Smooth muscle cell (in vitro differentiated cells): ENCODE results near the gene OOEP. TPM values are rescaled to one million over a fixed set of nuclear protein-coding genes. Genes with fewer than 3 reads are reported as not detected.

ENCODE experiments used
- DNase-seq: peaks from one replicate; lab custom pipeline; 2025; ENCODE audit not compliant: unreplicated experiment; lab: John Stamatoyannopoulos, UW
- H2AFZ ChIP-seq: fragments of 200-600 bp; sonication (generic); 2 replicates; pipeline ENCODE4 v1.6.0; 2016; ENCODE audit warnings: antibody characterized with exemption, low read depth, mild to moderate bottlenecking
- H3F3A ChIP-seq: fragments of 200-600 bp; sonication (generic); 2 replicates; pipeline ENCODE4 v1.6.0; 2017; ENCODE audit warnings: antibody characterized with exemption, low read depth
- H3K27ac ChIP-seq: fragments of 200-600 bp; sonication (generic); 2 replicates; pipeline ENCODE4 v1.5.1; 2016; ENCODE audit warnings: low read depth, mild to moderate bottlenecking
- H3K27me3 ChIP-seq: fragments of 200-600 bp; sonication (generic); 2 replicates; pipeline ENCODE4 v1.6.1; 2016; ENCODE audit warnings: low read depth, mild to moderate bottlenecking
- H3K36me3 ChIP-seq: fragments of 200-600 bp; sonication (generic); 2 replicates; pipeline ENCODE4 v1.5.1; 2016; ENCODE audit warnings: low read depth
- H3K4me1 ChIP-seq: fragments of 200-600 bp; sonication (generic); 2 replicates; pipeline ENCODE4 v1.5.1; 2016; ENCODE audit warnings: low read depth
- H3K4me2 ChIP-seq: fragments of 200-600 bp; sonication (generic); 2 replicates; pipeline ENCODE4 v1.6.0; 2016; ENCODE audit warnings: mild to moderate bottlenecking
- H3K4me3 ChIP-seq: fragments of 200-600 bp; sonication (generic); 2 replicates; pipeline ENCODE4 v1.5.1; 2016; ENCODE audit warnings: mild to moderate bottlenecking
- H3K79me2 ChIP-seq: fragments of 200-600 bp; sonication (generic); 2 replicates; pipeline ENCODE4 v1.6.0; 2016; ENCODE audit warnings: low read depth, mild to moderate bottlenecking
- H3K9ac ChIP-seq: fragments of 200-600 bp; sonication (generic); 2 replicates; pipeline ENCODE4 v1.6.0; 2016; ENCODE audit warnings: low read depth
- H3K9me3 ChIP-seq: fragments of 200-600 bp; sonication (generic); replicated peaks from 2 replicates; pipeline ENCODE4 v1.5.1; 2016; ENCODE audit warnings: low read depth
- H4K20me1 ChIP-seq: fragments of 200-600 bp; sonication (generic); 2 replicates; pipeline ENCODE4 v1.6.0; 2016; ENCODE audit warnings: low read depth
- WGBS: methylation state at CpG from one replicate; pipeline ENCODE4 v1.1.7; 2016; ENCODE audit warnings: low lambda C conversion rate; 5-methylcytosine and 5-hydroxymethylcytosine counted together
- polyA plus RNA-seq: library from polyadenylated mRNA; unstranded; fragments of >200 nt; fragmentation: Nextera tagmentation; extraction: Ambion mirVana; gene quantifications from 2 replicates; pipeline ENCODE4 v1.2.1, GENCODE V29; 2016
- total RNA-seq: library from RNA; depleted of rRNA; stranded (reverse); fragments of >200 nt; gene quantifications from 2 replicates; pipeline ENCODE4 v1.2.3, GENCODE V29; 2014
- TF ChIP-seq, protein P1 (sequence below): fragments of 200-600 bp; sonication (generic); IDR thresholded peaks from 2 replicates; pipeline ENCODE4 v1.5.1; 2017; ENCODE audit warnings: borderline replicate concordance, mild to moderate bottlenecking, antibody characterized with exemption; ENCODE audit not compliant: insufficient read depth, poor library complexity, severe bottlenecking

Gene OOEP
- total and polyA plus RNA-seq, 2 experiments from 2014 or later: not detected

GRCh38 chr6:73364121-73364520 is 5.6 kb downstream of the OOEP start:
- H3K79me2 ChIP-seq: no peaks in the 10 kb centered on the region
- no peak overlapping the region for H3K9ac ChIP-seq
- no peaks in the 10 kb centered on the region for H3K9me3 ChIP-seq
- H3F3A ChIP-seq: no peaks in the 10 kb centered on the region
- H3K4me1 ChIP-seq: no peaks in the 10 kb centered on the region
- WGBS: 94% methylated on average over 14 of the region's 14 CpGs
- DNase-seq: no peak
- no peak overlapping the region for H3K27ac ChIP-seq
- no peak overlapping the region for H2AFZ ChIP-seq
- H4K20me1 ChIP-seq: no peaks in the 10 kb centered on the region
- TF ChIP-seq, protein P1, sequence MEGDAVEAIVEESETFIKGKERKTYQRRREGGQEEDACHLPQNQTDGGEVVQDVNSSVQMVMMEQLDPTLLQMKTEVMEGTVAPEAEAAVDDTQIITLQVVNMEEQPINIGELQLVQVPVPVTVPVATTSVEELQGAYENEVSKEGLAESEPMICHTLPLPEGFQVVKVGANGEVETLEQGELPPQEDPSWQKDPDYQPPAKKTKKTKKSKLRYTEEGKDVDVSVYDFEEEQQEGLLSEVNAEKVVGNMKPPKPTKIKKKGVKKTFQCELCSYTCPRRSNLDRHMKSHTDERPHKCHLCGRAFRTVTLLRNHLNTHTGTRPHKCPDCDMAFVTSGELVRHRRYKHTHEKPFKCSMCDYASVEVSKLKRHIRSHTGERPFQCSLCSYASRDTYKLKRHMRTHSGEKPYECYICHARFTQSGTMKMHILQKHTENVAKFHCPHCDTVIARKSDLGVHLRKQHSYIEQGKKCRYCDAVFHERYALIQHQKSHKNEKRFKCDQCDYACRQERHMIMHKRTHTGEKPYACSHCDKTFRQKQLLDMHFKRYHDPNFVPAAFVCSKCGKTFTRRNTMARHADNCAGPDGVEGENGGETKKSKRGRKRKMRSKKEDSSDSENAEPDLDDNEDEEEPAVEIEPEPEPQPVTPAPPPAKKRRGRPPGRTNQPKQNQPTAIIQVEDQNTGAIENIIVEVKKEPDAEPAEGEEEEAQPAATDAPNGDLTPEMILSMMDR: no peak
- no peaks in the 10 kb centered on the region for H3K27me3 ChIP-seq
- H3K4me3 ChIP-seq: no peak overlapping the region
- no peak overlapping the region for H3K4me2 ChIP-seq
- no peaks in the 10 kb centered on the region for H3K36me3 ChIP-seq

- Histone ChIP-seq H3K4me1 (no peaks in the 10 kb centered on the region), H4K20me1 (no peaks in the 10 kb centered on the region), H3K9me3 (no peaks in the 10 kb centered on the region), H3K79me2 (no peaks in the 10 kb centered on the region), H3K36me3 (no peaks in the 10 kb centered on the region), H2AFZ (no peak overlapping the region), H3K4me3 (no peak overlapping the region), H3F3A (no peaks in the 10 kb centered on the region), H3K27me3 (no peaks in the 10 kb centered on the region), H3K9ac (no peak overlapping the region), H3K4me2 (no peak overlapping the region), H3K27ac (no peak overlapping the region)
- TF ChIP-seq, protein P1: no peak
- DNase-seq: no peak
- WGBS: 98% methylated on average over 23 of the region's 23 CpGs
These were observed 6.2 kb downstream of the OOEP start for GRCh38 chr6:73363537-73363875.

GRCh38 chr6:73362869-73363536 is 6.7 kb downstream of the OOEP start:
- WGBS: 96% methylated on average over 31 of the region's 31 CpGs
- Histone ChIP-seq H3K79me2 (no peaks in the 10 kb centered on the region), H3K4me2 (no peak overlapping the region), H3K27me3 (no peaks in the 10 kb centered on the region), H3K4me3 (no peak overlapping the region), H4K20me1 (no peaks in the 10 kb centered on the region), H3K9ac (no peak overlapping the region), H3F3A (no peaks in the 10 kb centered on the region), H2AFZ (no peak overlapping the region), H3K9me3 (no peaks in the 10 kb centered on the region), H3K36me3 (no peaks in the 10 kb centered on the region), H3K27ac (no peak overlapping the region), H3K4me1 (no peaks in the 10 kb centered on the region)
- TF ChIP-seq, protein P1: no peak
- DNase-seq: no peak

- H3F3A ChIP-seq: no peaks in the 10 kb centered on the region
- no peak within 1 kb of the TSS for H3K27ac ChIP-seq
- no peaks in the 10 kb centered on the region for H3K9me3 ChIP-seq
- H3K4me1 ChIP-seq: no peaks in the 10 kb centered on the region
- H3K36me3 ChIP-seq: no peaks in the 10 kb centered on the region
- H4K20me1 ChIP-seq: no peaks in the 10 kb centered on the region
- no peaks in the 10 kb centered on the region for H3K79me2 ChIP-seq
- no peak within 1 kb of the TSS for H2AFZ ChIP-seq
- no peak within 1 kb of the TSS for H3K4me2 ChIP-seq
- DNase-seq: no peak
- H3K4me3 ChIP-seq: no peak within 1 kb of the TSS
- TF ChIP-seq, protein P1: no peak
- no peak within 1 kb of the TSS for H3K9ac ChIP-seq
- H3K27me3 ChIP-seq: no peaks in the 10 kb centered on the region
- 96% methylated on average over 23 of the region's 23 CpGs for WGBS
These were observed 7.3 kb downstream of the OOEP start, which contains the start of gene KHDC3L for GRCh38 chr6:73362358-73362757. Gene KHDC3L, plus strand, starts transcription at chr6:73362658. Its CDS starts 72 bp downstream, at chr6:73362730.
